HG03342 (cell line): ENCODE results near the gene SLC22A17.

Source experiments
- ATAC-seq: cut with Tn5 transposase; IDR thresholded peaks from one replicate; pipeline ENCODE4 v1.9.1; 2021; ENCODE audit warnings: mild to moderate bottlenecking, moderate library complexity; ENCODE audit not compliant: unreplicated experiment

The SLC22A17 gene

GRCh38 chr14:23382276-23382675, 29.6 kb upstream of the SLC22A17 start:
- ATAC-seq, result no peak

- ATAC-seq, result no peak
Observed at GRCh38 chr14:23381871-23382270, 29.2 kb upstream of the SLC22A17 start.

- ATAC-seq, result no peak
Observed at GRCh38 chr14:23380976-23381375, 28.3 kb upstream of the SLC22A17 start.

GRCh38 chr14:23380197-23380914, 27.7 kb upstream of the SLC22A17 start:
- ATAC-seq, result no peak

- ATAC-seq, result no peak
Observed at GRCh38 chr14:23379366-23380196, 26.9 kb upstream of the SLC22A17 start.

GRCh38 chr14:23378612-23379220, 26.0 kb upstream of the SLC22A17 start:
- ATAC-seq, result no peak

- ATAC-seq, result no peak
Observed at GRCh38 chr14:23377573-23378563, 25.2 kb upstream of the SLC22A17 start.

GRCh38 chr14:23377198-23377550, 24.5 kb upstream of the SLC22A17 start:
- ATAC-seq, result no peak

GRCh38 chr14:23376482-23377197, 24.0 kb upstream of the SLC22A17 start, which contains the start of gene CMTM5:
Gene CMTM5, plus strand, starts transcription at chr14:23377046. Its CDS starts 206 bp downstream, at chr14:23377252.
- no peak for ATAC-seq

GRCh38 chr14:23375527-23376251, 23.0 kb upstream of the SLC22A17 start:
- no peak for ATAC-seq

GRCh38 chr14:23373041-23373440, 20.4 kb upstream of the SLC22A17 start:
- no peak for ATAC-seq

GRCh38 chr14:23372509-23372908, 19.8 kb upstream of the SLC22A17 start, which contains the start of gene IL25:
Gene IL25, plus strand, starts transcription at chr14:23372809.
- ATAC-seq, result no peak

- ATAC-seq, result no peak
Observed at GRCh38 chr14:23371865-23372264, 19.2 kb upstream of the SLC22A17 start.

- ATAC-seq, result no peak
Observed at GRCh38 chr14:23370221-23370620, 17.5 kb upstream of the SLC22A17 start.

GRCh38 chr14:23366426-23366921, 13.8 kb upstream of the SLC22A17 start:
- no peak for ATAC-seq

GRCh38 chr14:23365732-23366425, 13.2 kb upstream of the SLC22A17 start:
- ATAC-seq, result no peak

- no peak for ATAC-seq
Observed at GRCh38 chr14:23365036-23365731, 12.5 kb upstream of the SLC22A17 start, which contains the start of gene EFS. Gene EFS, minus strand, starts transcription at chr14:23365172. Its CDS starts 147 bp downstream, at chr14:23365025.
